Liver (tissue), 3 donors: ENCODE measurements around the gene ZNF710.
"Not testable (repeated sequence)": the region's sequence is repeated elsewhere in the genome, so short reads cannot be mapped to it uniquely, and the experiment has no call there.

Source experiments
- ATF3 ChIP-seq: IDR thresholded peaks from 2 replicates; pipeline ENCODE4 v1.6.1; 2016; ENCODE audit warnings: antibody characterized with exemption
- CTCF ChIP-seq: fragments of 150-350 bp; IDR thresholded peaks from 2 replicates; pipeline ENCODE4 v1.5.1; 2017; ENCODE audit warnings: improper control_type of control experiment, low read depth, low read length; ENCODE audit not compliant: missing input control
- HNF4A ChIP-seq, 2 donors: conservative IDR thresholded peaks; 2 replicates each; pipeline ENCODE4 v1.6.1; 2016; ENCODE audit warnings: antibody characterized with exemption in 2 of 2, mild to moderate bottlenecking in 2 of 2
- REST ChIP-seq: IDR thresholded peaks from 2 replicates; pipeline ENCODE4 v1.6.1; 2016; ENCODE audit warnings: antibody characterized with exemption, mild to moderate bottlenecking
- TAF1 ChIP-seq: conservative IDR thresholded peaks from 2 replicates; pipeline ENCODE4 v1.6.1; 2016; ENCODE audit warnings: antibody characterized with exemption, mild to moderate bottlenecking
- YY1 ChIP-seq: IDR thresholded peaks from 2 replicates; pipeline ENCODE4 v1.6.1; 2016; ENCODE audit warnings: antibody characterized with exemption, mild to moderate bottlenecking
- donor health status: healthy.
- donor health status: healthy.

- not testable (repeated sequence) for TF ChIP-seq ATF3; CTCF; REST; TAF1; YY1; HNF4A (conservative IDR thresholded peaks at IDR 0.05)
Measured at GRCh38 chr15:89977836-89978235, 23.3 kb upstream of the ZNF710 start.
